Body of pancreas (tissue), 4 donors: Measurements from ENCODE around the gene TSTD2.

Source experiments
- CTCF ChIP-seq, 7 experiments: fragments of 450-650 bp in 4 of 7; fragments of 200-600 bp in 3 of 7; sonication (generic) in 3 of 7; IDR thresholded peaks; one replicate each; pipeline ENCODE4 v1.5.1; 2016 to 2019; ENCODE audit warnings: antibody characterized with exemption in 7 of 7
- POLR2A ChIP-seq, 3 donors: fragments of 450-650 bp; IDR thresholded peaks; one replicate each; pipeline ENCODE4 v1.6.1; 2016; ENCODE audit warnings: antibody characterized with exemption in 3 of 3, mild to moderate bottlenecking in 2 of 3

- TF ChIP-seq POLR2A (IDR thresholded peaks at IDR 0.05) (no peak), CTCF (IDR thresholded peaks at IDR 0.05) (no peak)
These were observed 33.8 kb downstream of the TSTD2 start for GRCh38 chr9:97599314-97599846.
